C4-2B (cell line): ENCODE results near the gene ITPR1.

Source experiments
- CTCF ChIP-seq: fragments of 450-650 bp; conservative IDR thresholded peaks from 2 replicates; pipeline ENCODE4 v1.5.1; 2017; ENCODE audit warnings: mild to moderate bottlenecking
- ZFX ChIP-seq: fragments of 450-650 bp; IDR thresholded peaks from 2 replicates; pipeline ENCODE4 v1.6.1; 2017

GRCh38 chr3:4497843-4498324 lies 4.7 kb downstream of the ITPR1 start:
- TF ChIP-seq CTCF (no peak), ZFX (no peak)
